ENCODE data around the gene AGPAT2.

GRCh38 chr9:136714893-136715274 lies 27.6 kb upstream of the AGPAT2 start:
- TF ChIP-seq CHD1 (IDR thresholded peaks at IDR 0.05; ENCODE audit: low read depth, low read length), result no peak
- no peak for TF ChIP-seq CTCF (conservative IDR thresholded peaks at IDR 0.05; ENCODE audit: low read depth, low read length)
- TF ChIP-seq RFX5 (IDR thresholded peaks at IDR 0.05; ENCODE audit: low read depth, low read length), result no peak
- TF ChIP-seq USF2 (IDR thresholded peaks at IDR 0.05; ENCODE audit: low read depth, low read length), result no peak
- no peak for TF ChIP-seq CEBPB (IDR thresholded peaks at IDR 0.05; ENCODE audit: low read depth, low read length)
- no peak for TF ChIP-seq POLR2A (IDR thresholded peaks at IDR 0.05; ENCODE audit: low read depth, low read length)
- TF ChIP-seq SMC3 (IDR thresholded peaks at IDR 0.05; ENCODE audit: low read depth, low read length), result no peak
- no peak for TF ChIP-seq ELK1 (IDR thresholded peaks at IDR 0.05; ENCODE audit: borderline replicate concordance, low read depth, low read length)

All from IMR-90 (cell line).